Measurements from ENCODE around the gene RASEF. TPM values are rescaled to one million over a fixed set of nuclear protein-coding genes. Genes with fewer than 3 reads are reported as not detected.

The RASEF gene
- total and polyA plus RNA-seq, 2 of the 13 experiments (the other 11 are each of a cell fraction or from before 2014, with no cell fraction given): 0.07 TPM; not detected in 1

DNA sequence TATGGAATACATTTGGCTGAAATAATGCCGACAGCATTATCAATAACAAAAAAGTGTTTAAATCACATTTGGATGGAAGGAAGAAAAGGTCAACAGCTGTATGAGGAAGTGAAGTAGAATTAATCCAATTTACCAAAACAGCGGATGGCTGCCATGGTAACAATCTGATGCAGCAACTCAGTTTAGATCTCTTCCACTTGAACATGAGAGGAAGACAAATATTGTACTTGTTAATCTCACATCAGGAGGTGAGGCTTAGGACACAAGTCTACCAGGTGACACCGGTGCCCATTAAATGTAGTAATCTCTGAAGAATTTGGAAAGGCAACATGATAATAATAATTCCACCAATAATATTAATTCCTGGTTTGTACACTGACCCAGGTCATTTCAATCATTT is 2.4 kb downstream of the RASEF start (continued):
- TF ChIP-seq ZNF432 (CRISPR knock-in tag; IDR thresholded peaks at IDR 0.05; ENCODE audit: borderline replicate concordance) (no peak), PHF8 (CRISPR knock-in tag; IDR thresholded peaks at IDR 0.05) (no peak)
- TF ChIP-seq, protein P1, sequence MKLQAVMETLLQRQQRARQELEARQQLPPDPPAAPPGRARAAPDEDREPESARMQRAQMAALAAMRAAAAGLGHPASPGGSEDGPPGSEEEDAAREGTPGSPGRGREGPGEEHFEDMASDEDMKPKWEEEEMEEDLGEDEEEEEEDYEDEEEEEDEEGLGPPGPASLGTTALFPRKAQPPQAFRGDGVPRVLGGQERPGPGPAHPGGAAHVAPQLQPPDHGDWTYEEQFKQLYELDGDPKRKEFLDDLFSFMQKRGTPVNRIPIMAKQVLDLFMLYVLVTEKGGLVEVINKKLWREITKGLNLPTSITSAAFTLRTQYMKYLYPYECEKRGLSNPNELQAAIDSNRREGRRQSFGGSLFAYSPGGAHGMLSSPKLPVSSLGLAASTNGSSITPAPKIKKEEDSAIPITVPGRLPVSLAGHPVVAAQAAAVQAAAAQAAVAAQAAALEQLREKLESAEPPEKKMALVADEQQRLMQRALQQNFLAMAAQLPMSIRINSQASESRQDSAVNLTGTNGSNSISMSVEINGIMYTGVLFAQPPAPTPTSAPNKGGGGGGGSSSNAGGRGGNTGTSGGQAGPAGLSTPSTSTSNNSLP (IDR thresholded peaks at IDR 0.05; ENCODE audit: low read depth, low read length): no peak

DNA sequence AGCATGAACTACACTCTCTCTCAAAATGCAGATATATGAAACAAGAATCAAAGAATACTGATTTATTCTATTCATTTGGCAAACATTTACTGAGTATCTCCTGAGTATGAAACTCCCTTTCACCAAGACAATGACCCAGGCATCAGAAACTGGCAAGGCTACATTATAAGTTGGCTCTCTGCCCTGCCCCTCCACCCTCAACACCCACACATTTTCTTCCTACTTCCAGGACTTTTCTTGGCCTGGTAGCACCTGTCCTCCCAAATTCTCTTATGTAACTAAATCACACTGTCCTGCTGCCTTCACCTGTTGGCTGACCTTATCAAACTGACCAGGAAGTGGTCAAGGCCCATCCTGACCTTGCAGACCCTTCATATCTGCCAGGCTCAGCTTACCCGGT is 3.5 kb downstream of the RASEF start:
- ATAC-seq (no peak), DNase-seq (ENCODE audit: low spot score) (no peak), FAIRE-seq (no peak)
- Histone ChIP-seq H3K4me1 (ENCODE audit: insufficient read depth, low read length) (no peaks in the 10 kb centered on the region), H3K27ac (ENCODE audit: extremely low read length, insufficient read depth, low read length) (no peak overlapping the region), H2AFZ (ENCODE audit: low read length) (no peak overlapping the region), H3K79me2 (ENCODE audit: insufficient read depth, low read length) (no peaks in the 10 kb centered on the region), H3K9me3 (ENCODE audit: low read length) (no peaks in the 10 kb centered on the region), H3K4me2 (ENCODE audit: low read depth, low read length) (no peak overlapping the region), H3K4me3 (replicated peaks in 1 of 3; ENCODE audit: insufficient read depth in 1 of 3, low read depth in 2 of 3, low read length in 3 of 3) (no peak overlapping the region), H3K27me3 (ENCODE audit: control insufficient read depth in 1 of 2, insufficient read depth in 2 of 2, low read length in 2 of 2) (no peaks in the 10 kb centered on the region), H4K20me1 (ENCODE audit: insufficient read depth, low read length) (no peaks in the 10 kb centered on the region), H3K9ac (ENCODE audit: insufficient read depth, low read depth, low read length) (no peak overlapping the region), H3K36me3 (replicated peaks in 1 of 2; ENCODE audit: control insufficient read depth in 1 of 2, insufficient read depth in 2 of 2, low read length in 2 of 2) (no peaks in the 10 kb centered on the region)
- CTCF ChIA-PET (ENCODE audit: low intra/inter-chr PET ratio, low total read pairs): no interaction called here
- POLR2A ChIA-PET: no interaction called here
- in situ Hi-C loops (cut with HindIII; ENCODE audit: extremely low pct_ligation_motif_present, low pct_unique_long_range_greater_than_20kb): no loop called here
- TF ChIP-seq, protein P2, sequence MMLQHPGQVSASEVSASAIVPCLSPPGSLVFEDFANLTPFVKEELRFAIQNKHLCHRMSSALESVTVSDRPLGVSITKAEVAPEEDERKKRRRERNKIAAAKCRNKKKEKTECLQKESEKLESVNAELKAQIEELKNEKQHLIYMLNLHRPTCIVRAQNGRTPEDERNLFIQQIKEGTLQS (CRISPR knock-in tag; IDR thresholded peaks at IDR 0.05): no peak
- no TSS peak for BruUV-seq (replicated peaks)
- intact Hi-C loops (cut with micrococcal nuclease; ENCODE audit: unreplicated experiment): no loop called here
- WGBS (ENCODE audit: low lambda C conversion rate): 20% methylated on average over 1 of the region's 1 CpG

GRCh38 chr9:83056911-83057310 is 6.0 kb downstream of the RASEF start:
- Histone ChIP-seq H3K4me2 (ENCODE audit: low read depth, low read length) (no peak overlapping the region), H3K27me3 (ENCODE audit: control insufficient read depth in 1 of 2, insufficient read depth in 2 of 2, low read length in 2 of 2) (no peaks in the 10 kb centered on the region), H2AFZ (ENCODE audit: low read length) (no peak overlapping the region), H3K79me2 (ENCODE audit: insufficient read depth, low read length) (no peaks in the 10 kb centered on the region), H3K36me3 (replicated peaks in 1 of 2; ENCODE audit: control insufficient read depth in 1 of 2, insufficient read depth in 2 of 2, low read length in 2 of 2) (no peaks in the 10 kb centered on the region), H3K27ac (ENCODE audit: extremely low read length, insufficient read depth, low read length) (no peak overlapping the region), H4K20me1 (ENCODE audit: insufficient read depth, low read length) (no peaks in the 10 kb centered on the region), H3K4me3 (replicated peaks in 1 of 3; ENCODE audit: insufficient read depth in 1 of 3, low read depth in 2 of 3, low read length in 3 of 3) (no peak overlapping the region), H3K4me1 (ENCODE audit: insufficient read depth, low read length) (no peaks in the 10 kb centered on the region), H3K9me3 (ENCODE audit: low read length) (no peaks in the 10 kb centered on the region), H3K9ac (ENCODE audit: insufficient read depth, low read depth, low read length) (no peak overlapping the region)
- no peak for DNase-seq (ENCODE audit: low spot score)
- TF ChIP-seq ZNF124 (CRISPR knock-in tag; IDR thresholded peaks at IDR 0.05) (no peak), ZNF83 (CRISPR knock-in tag; IDR thresholded peaks at IDR 0.05; ENCODE audit: borderline replicate concordance) (no peak), ZNF333 (CRISPR knock-in tag; IDR thresholded peaks at IDR 0.05; ENCODE audit: borderline replicate concordance) (no peak)
- BruUV-seq (replicated peaks): no TSS peak
- ChIA-PET POLR2A (no interaction called here), CTCF (ENCODE audit: low intra/inter-chr PET ratio, low total read pairs) (no interaction called here)
- in situ Hi-C loops (cut with HindIII; ENCODE audit: extremely low pct_ligation_motif_present, low pct_unique_long_range_greater_than_20kb) (no loop called here), intact Hi-C loops (cut with micrococcal nuclease; ENCODE audit: unreplicated experiment) (no loop called here)
- no peak for ATAC-seq
- FAIRE-seq: no peak
- 0% methylated on average over 1 of the region's 1 CpG for WGBS (ENCODE audit: low lambda C conversion rate)

Measured in HepG2 (cell line).